ENCODE results near the gene PCBP3. TPM values are rescaled to one million over a fixed set of nuclear protein-coding genes. Genes with fewer than 3 reads are reported as not detected.

Gene PCBP3
- total RNA-seq, 1 donor from 2014 or later: not detected

DNA sequence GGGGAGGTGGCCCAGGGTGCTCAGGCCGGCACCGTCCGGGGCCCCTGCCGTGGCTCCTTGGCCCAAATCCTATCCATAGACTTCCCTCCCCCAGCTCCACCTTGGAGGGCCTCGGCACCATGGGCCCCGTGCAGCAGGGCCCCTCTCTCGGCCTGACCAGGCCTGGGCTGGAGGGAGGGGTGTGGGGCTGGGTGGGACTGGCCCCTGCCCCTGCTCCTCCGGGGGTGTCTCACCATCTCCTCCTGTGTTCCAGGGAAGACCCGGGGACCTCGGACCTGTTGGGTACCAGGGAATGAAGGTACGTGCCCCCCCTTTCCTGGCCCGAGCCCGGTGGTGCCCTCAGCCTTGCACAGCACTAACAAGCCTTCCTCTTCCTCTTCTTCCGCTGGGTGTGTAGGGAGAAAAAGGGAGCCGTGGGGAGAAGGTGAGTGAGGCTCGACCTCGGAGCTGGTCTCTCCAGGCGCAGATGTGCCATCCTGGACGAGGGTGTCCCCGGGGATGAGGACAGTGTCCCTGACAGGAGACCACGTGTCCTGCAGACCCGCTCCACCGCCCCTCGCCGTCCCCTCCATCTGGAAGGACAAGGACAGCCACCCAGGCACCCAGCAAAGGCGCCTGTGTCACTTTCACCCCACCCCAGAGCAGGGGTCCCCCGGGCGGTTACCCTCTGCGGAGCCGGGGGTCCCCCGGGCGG is 346.0 kb downstream of the PCBP3 start:
- Histone ChIP-seq H3K9ac (ENCODE audit: low read depth in 1 of 3, low read length in 3 of 3) (no peak overlapping the region), H3K27ac (ENCODE audit: low read depth, low read length) (no peak overlapping the region), H3K27me3 (ENCODE audit: control insufficient read depth in 3 of 3, insufficient read depth in 3 of 3, low read length in 3 of 3) (no peaks in the 10 kb centered on the region), H3K36me3 (ENCODE audit: control insufficient read depth in 3 of 3, insufficient read depth in 3 of 3, low read length in 3 of 3) (peaks cover 10 to 36% (median 27%) of the 10 kb centered on the region in 3 donors), H3K9me3 (ENCODE audit: control insufficient read depth in 3 of 3, low read length in 3 of 3) (no peaks in the 10 kb centered on the region), H3K4me3 (ENCODE audit: low read length in 3 of 3) (no peak overlapping the region), H3K4me1 (ENCODE audit: control insufficient read depth in 3 of 3, insufficient read depth in 3 of 3, low read length in 3 of 3) (peaks cover 7 to 15% (median 8%) of the 10 kb centered on the region in 3 donors)

DNA sequence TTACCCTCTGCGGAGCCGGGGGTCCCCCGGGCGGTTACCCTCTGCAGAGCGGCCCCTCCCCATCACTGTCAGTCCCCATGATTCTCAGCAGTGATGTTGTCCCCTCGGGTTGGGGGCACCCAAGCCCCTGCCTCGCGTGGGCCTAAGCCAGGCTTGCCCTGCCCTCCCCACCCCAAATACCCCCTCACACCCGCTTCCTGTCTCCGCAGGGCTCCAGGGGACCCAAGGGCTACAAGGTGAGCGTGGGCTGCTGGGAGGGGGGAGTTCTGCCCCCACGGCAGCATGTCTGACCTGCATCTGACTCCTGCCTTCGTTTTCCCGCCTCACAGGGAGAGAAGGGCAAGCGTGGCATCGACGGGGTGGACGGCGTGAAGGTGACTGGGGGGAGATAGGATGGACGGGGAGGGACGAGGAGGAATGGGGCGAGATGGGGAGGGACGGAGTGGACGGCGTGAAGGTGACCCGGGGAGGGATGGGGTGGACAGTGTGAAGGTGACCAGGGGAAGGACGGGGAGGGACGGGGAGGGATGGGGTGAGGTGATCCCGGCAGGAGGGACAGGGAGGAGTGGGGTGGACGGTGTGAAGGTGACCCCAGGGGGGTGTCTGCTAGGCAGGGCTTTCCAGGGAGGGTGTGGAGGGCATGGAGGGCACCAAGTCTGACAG is 346.7 kb downstream of the PCBP3 start:
- H3K36me3 ChIP-seq (ENCODE audit: control insufficient read depth in 3 of 3, insufficient read depth in 3 of 3, low read length in 3 of 3): peaks cover 10 to 34% (median 24%) of the 10 kb centered on the region in 3 donors
- no peak overlapping the region for H3K4me3 ChIP-seq (ENCODE audit: low read length in 3 of 3)
- peaks cover 3 to 15% (median 9%) of the 10 kb centered on the region in 3 donors for H3K4me1 ChIP-seq (ENCODE audit: control insufficient read depth in 3 of 3, insufficient read depth in 3 of 3, low read length in 3 of 3)
- H3K27ac ChIP-seq (ENCODE audit: low read depth, low read length): no peak overlapping the region
- H3K27me3 ChIP-seq (ENCODE audit: control insufficient read depth in 3 of 3, insufficient read depth in 3 of 3, low read length in 3 of 3): no peaks in the 10 kb centered on the region
- no peaks in the 10 kb centered on the region for H3K9me3 ChIP-seq (ENCODE audit: control insufficient read depth in 3 of 3, low read length in 3 of 3)
- H3K9ac ChIP-seq (ENCODE audit: low read depth in 1 of 3, low read length in 3 of 3): no peak overlapping the region

DNA sequence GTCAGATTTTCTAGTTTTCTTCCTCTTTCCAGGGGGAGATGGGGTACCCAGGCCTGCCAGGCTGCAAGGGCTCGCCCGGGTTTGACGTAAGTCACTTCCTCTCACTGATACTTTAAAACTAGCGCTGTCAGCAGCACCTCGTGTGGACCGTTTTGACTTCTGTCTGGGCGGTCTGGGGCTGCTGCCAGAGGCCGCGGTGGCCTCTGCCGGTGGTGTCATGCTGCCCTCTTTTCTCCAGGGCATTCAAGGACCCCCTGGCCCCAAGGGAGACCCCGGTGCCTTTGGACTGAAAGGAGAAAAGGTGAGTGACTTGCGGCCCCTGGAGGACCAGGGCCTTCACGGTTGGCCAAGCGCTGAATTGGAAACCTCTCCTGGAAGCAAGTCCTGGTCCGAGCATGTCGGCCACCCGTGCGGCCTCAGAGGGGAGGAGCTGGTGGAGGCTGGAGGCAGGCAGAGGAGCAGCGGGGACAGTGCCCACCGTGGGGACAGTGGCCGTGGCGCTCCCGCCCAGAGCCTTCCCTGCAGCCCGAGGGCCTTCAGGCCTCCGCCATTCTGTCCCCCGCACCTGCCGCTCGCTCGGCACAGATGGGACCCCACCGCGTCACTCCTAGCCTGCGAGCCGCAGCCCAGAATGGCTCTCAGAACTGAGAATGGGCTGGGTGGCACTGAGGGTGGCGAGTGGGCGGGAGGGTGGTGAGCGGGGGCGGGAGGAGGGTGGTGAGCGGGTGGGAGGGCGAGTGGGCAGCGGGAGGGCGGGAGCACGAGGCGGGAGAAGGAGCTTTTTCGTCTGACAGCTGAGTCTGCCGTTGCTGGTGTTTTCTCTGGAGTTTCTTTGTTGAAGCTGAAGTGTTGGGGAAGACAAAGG is 347.4 kb downstream of the PCBP3 start:
- Histone ChIP-seq H3K9ac (ENCODE audit: low read depth in 1 of 3, low read length in 3 of 3) (no peak overlapping the region), H3K36me3 (ENCODE audit: control insufficient read depth in 3 of 3, insufficient read depth in 3 of 3, low read length in 3 of 3) (peaks cover 10 to 28% (median 20%) of the 10 kb centered on the region in 3 donors), H3K4me1 (ENCODE audit: control insufficient read depth in 3 of 3, insufficient read depth in 3 of 3, low read length in 3 of 3) (peaks cover 0 to 10% (median 5%) of the 10 kb centered on the region in 3 donors), H3K27ac (ENCODE audit: low read depth, low read length) (no peak overlapping the region), H3K9me3 (ENCODE audit: control insufficient read depth in 3 of 3, low read length in 3 of 3) (no peaks in the 10 kb centered on the region), H3K27me3 (ENCODE audit: control insufficient read depth in 3 of 3, insufficient read depth in 3 of 3, low read length in 3 of 3) (no peaks in the 10 kb centered on the region), H3K4me3 (ENCODE audit: low read length in 3 of 3) (no peak overlapping the region)

DNA sequence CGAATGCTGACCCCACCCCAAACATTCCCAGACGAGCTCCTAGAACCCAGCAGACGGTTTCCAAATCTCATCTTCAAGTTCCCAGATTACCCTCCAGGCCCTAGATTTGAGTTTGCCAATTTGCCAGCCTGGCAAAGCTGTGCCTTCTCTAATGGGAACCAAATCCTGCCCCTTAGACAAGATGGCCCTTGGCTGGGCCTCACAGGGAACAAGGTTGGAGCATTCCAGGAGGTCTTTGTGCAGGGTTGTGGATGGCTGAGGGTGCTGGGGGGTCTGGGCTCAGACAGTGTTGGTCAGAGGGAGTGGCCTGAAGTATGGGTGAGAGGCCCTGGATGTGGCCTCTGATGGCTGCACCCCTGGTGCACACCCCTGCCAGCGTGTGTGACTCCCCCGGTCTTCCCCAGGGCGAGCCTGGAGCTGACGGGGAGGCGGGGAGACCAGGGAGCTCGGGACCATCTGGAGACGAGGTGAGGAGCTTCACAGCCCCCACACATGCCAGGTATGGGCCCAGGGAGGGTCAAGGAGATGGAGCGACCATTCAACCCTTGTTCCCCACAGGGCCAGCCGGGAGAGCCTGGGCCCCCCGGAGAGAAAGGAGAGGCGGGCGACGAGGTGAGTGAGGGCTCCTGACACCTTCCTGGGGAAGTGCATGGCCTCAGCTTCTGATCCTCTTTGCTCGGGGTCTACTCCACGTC is 348.2 kb downstream of the PCBP3 start:
- Histone ChIP-seq H3K36me3 (ENCODE audit: control insufficient read depth in 3 of 3, insufficient read depth in 3 of 3, low read length in 3 of 3) (peaks cover 10 to 24% (median 19%) of the 10 kb centered on the region in 3 donors), H3K27ac (ENCODE audit: low read depth, low read length) (peak overlapping the region; percentile 47), H3K9me3 (ENCODE audit: control insufficient read depth in 3 of 3, low read length in 3 of 3) (no peaks in the 10 kb centered on the region)

More for the DNA sequence above, 348.2 kb downstream of the PCBP3 start:
- Histone ChIP-seq H3K4me1 (ENCODE audit: control insufficient read depth in 3 of 3, insufficient read depth in 3 of 3, low read length in 3 of 3) (peaks cover 0 to 9% (median 5%) of the 10 kb centered on the region in 3 donors), H3K27me3 (ENCODE audit: control insufficient read depth in 3 of 3, insufficient read depth in 3 of 3, low read length in 3 of 3) (no peaks in the 10 kb centered on the region), H3K4me3 (ENCODE audit: low read length in 3 of 3) (no peak overlapping the region), H3K9ac (ENCODE audit: low read depth in 1 of 3, low read length in 3 of 3) (peak overlapping the region in 1 of 3 donors; percentile 3)

Other genes starting within 250 kb of the PCBP3 start
- gene COL18A1, start 238.6 kb upstream of the PCBP3 start, total RNA-seq: 59.0 TPM
- gene SLC19A1, start 101.3 kb upstream of the PCBP3 start, total RNA-seq: 4.7 TPM

All from skeletal muscle tissue (tissue), 4 donors.